ENCODE data around the gene ADAMTSL3. TPM values are rescaled to one million over a fixed set of nuclear protein-coding genes. Genes with fewer than 3 reads are reported as not detected.

Gene ADAMTSL3
- total RNA-seq, 4 donors from 2014 or later: 16.2 to 19.7 (median 19.3) TPM

GRCh38 chr15:83694536-83694935, 40.6 kb downstream of the ADAMTSL3 start:
- 20 to 42% methylated on average over 5 of the region's 5 CpGs for WGBS, 2 donors
- Histone ChIP-seq H3K4me1 (peaks cover 0 to 28% (median 2%) of the 10 kb centered on the region in 4 donors), H3K27ac (peak overlapping the region in 2 of 4 donors; percentile 60 to 67), H3K4me3 (no peak overlapping the region), H3K36me3 (no peaks in the 10 kb centered on the region), H3K27me3 (no peaks in the 10 kb centered on the region), H3K9me3 (no peaks in the 10 kb centered on the region)
- TF ChIP-seq POLR2A (IDR thresholded peaks at IDR 0.05): no peak
- no peak for TF ChIP-seq EP300 (IDR thresholded peaks at IDR 0.05)
- TF ChIP-seq CTCF (IDR thresholded peaks at IDR 0.05): no peak
- no peak for DNase-seq (ENCODE audit: low spot score in 2 of 2)

DNA sequence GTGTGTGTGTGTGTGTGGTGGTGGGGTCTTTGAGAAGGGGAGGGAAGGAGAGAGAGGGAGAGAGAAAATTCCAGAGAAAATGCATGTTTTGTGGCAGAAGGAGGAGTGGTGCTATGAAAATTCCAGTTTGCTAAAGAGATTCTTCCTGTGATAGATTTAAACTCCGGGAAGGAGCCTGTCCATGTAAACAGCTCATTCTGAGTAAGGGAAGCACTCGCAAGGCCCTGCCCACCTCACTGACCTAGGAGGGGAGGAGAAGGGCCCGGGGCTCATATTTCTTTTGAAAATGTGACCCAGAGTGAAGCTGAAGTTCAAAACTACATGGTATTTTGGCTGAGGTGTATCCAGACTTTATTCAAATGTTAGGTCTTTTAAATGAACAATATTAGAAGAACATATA, 41.3 kb downstream of the ADAMTSL3 start:
- no peak overlapping the region for H3K4me3 ChIP-seq
- no peak for DNase-seq (ENCODE audit: low spot score in 2 of 2)
- WGBS, 2 donors: 31 to 45% methylated on average over 3 of the region's 3 CpGs
- H3K27me3 ChIP-seq: no peaks in the 10 kb centered on the region
- H3K36me3 ChIP-seq: no peaks in the 10 kb centered on the region
- peaks cover 0 to 28% (median 2%) of the 10 kb centered on the region in 4 donors for H3K4me1 ChIP-seq
- TF ChIP-seq EP300 (IDR thresholded peaks at IDR 0.05): no peak
- TF ChIP-seq CTCF (IDR thresholded peaks at IDR 0.05): no peak
- TF ChIP-seq POLR2A (IDR thresholded peaks at IDR 0.05): no peak
- no peaks in the 10 kb centered on the region for H3K9me3 ChIP-seq
- peak overlapping the region in 2 of 4 donors; percentile 22 to 50 for H3K27ac ChIP-seq

GRCh38 chr15:83695901-83696425, 42.0 kb downstream of the ADAMTSL3 start:
- TF ChIP-seq CTCF (IDR thresholded peaks at IDR 0.05): no peak
- no peak for TF ChIP-seq POLR2A (IDR thresholded peaks at IDR 0.05)
- no peak for TF ChIP-seq EP300 (IDR thresholded peaks at IDR 0.05)
- no peak for DNase-seq (ENCODE audit: low spot score in 2 of 2)
- H3K27ac ChIP-seq: peak overlapping the region in 2 of 4 donors; percentile 22 to 36
- H3K9me3 ChIP-seq: no peaks in the 10 kb centered on the region
- H3K4me3 ChIP-seq: no peak overlapping the region
- H3K36me3 ChIP-seq: no peaks in the 10 kb centered on the region
- H3K4me1 ChIP-seq: peaks cover 0 to 28% (median 2%) of the 10 kb centered on the region in 4 donors
- no peaks in the 10 kb centered on the region for H3K27me3 ChIP-seq
- 74 to 79% methylated on average over 7 of the region's 7 CpGs for WGBS, 2 donors

DNA sequence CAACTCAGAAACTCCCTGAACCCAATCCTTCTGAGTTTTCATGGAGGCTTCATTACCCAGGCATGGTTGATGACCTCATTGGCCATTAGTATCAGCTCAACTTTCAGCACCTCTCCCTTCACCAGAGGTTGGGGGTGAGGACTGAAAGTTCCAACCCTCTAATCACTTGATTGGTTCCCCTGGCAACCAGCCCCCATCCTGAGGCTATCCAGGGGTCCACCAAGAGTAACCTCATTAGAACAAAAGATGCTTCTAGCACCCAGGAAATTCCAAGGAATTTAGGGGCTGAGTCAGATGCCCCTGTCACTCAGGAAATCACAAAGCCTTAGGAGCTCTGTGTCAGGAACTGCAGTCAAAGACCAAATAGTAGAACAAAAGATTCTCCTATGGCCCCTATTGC, 43.8 kb downstream of the ADAMTSL3 start:
- H3K4me1 ChIP-seq: peaks cover 0 to 27% (median 2%) of the 10 kb centered on the region in 4 donors

More for the DNA sequence above, 43.8 kb downstream of the ADAMTSL3 start:
- H3K27me3 ChIP-seq: no peaks in the 10 kb centered on the region
- TF ChIP-seq CTCF (IDR thresholded peaks at IDR 0.05) (no peak), POLR2A (IDR thresholded peaks at IDR 0.05) (no peak), EP300 (IDR thresholded peaks at IDR 0.05) (no peak)
- no peak overlapping the region for H3K4me3 ChIP-seq
- no peak for DNase-seq (ENCODE audit: low spot score in 2 of 2)
- H3K9me3 ChIP-seq: no peaks in the 10 kb centered on the region
- H3K27ac ChIP-seq: no peak overlapping the region
- H3K36me3 ChIP-seq: no peaks in the 10 kb centered on the region
